Omental fat pad (tissue), 4 donors: ENCODE measurements around the gene SCYL2. TPM values are rescaled to one million over a fixed set of nuclear protein-coding genes. Genes with fewer than 3 reads are reported as not detected.
"Not testable (repeated sequence)": the region's sequence is repeated elsewhere in the genome, so short reads cannot be mapped to it uniquely, and the experiment has no call there.

Experiments
- ATAC-seq: fragments of 150-250 bp; one replicate; pipeline ENCODE4 v1.9.1; 2016; ENCODE audit warnings: mild to moderate bottlenecking, moderate library complexity; ENCODE audit not compliant: low FRiP score
- DNase-seq: peaks from one replicate; pipeline ENCODE4 v3.0.0-alpha.2; 2019; ENCODE audit warnings: low spot score
- total RNA-seq, 4 donors: library from RNA; depleted of rRNA; stranded (reverse); fragments of >200 nt; gene quantifications; one replicate each; pipeline ENCODE4 v1.1.0, GENCODE V29; 2016
- TF ChIP-seq, protein P1 (sequence below), 3 donors: fragments of 450-650 bp; IDR thresholded peaks; one replicate each; pipeline ENCODE4 v1.5.1; 2016 to 2017; ENCODE audit warnings: antibody characterized with exemption in 3 of 3, mild to moderate bottlenecking in 3 of 3, moderate library complexity in 2 of 3

SCYL2 gene
- total RNA-seq, 4 donors from 2014 or later, result 30.1 to 42.6 (median 38.2) TPM

DNA sequence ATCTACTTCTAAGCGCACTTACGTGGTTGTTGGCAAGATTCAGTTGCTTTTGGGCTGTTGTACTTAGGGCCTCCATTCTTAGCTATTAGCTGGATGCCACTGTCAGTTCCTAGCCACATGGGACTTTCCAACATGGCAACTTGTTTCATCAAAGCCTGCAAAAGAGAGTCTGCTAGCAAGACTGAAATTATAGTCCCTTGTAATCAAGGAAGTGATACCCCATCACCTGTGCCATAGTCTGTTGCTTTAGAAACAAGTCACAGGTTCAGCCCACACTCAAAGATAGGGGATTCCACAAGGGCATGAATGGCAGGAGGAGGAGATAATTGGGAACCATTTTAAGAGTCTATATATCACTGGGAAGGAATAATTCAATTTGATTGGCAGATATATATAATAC is 62.8 kb downstream of the SCYL2 start:
- TF ChIP-seq, protein P1, sequence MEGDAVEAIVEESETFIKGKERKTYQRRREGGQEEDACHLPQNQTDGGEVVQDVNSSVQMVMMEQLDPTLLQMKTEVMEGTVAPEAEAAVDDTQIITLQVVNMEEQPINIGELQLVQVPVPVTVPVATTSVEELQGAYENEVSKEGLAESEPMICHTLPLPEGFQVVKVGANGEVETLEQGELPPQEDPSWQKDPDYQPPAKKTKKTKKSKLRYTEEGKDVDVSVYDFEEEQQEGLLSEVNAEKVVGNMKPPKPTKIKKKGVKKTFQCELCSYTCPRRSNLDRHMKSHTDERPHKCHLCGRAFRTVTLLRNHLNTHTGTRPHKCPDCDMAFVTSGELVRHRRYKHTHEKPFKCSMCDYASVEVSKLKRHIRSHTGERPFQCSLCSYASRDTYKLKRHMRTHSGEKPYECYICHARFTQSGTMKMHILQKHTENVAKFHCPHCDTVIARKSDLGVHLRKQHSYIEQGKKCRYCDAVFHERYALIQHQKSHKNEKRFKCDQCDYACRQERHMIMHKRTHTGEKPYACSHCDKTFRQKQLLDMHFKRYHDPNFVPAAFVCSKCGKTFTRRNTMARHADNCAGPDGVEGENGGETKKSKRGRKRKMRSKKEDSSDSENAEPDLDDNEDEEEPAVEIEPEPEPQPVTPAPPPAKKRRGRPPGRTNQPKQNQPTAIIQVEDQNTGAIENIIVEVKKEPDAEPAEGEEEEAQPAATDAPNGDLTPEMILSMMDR (IDR thresholded peaks at IDR 0.05), result no peak
- ATAC-seq (no peak), DNase-seq (no peak)

DNA sequence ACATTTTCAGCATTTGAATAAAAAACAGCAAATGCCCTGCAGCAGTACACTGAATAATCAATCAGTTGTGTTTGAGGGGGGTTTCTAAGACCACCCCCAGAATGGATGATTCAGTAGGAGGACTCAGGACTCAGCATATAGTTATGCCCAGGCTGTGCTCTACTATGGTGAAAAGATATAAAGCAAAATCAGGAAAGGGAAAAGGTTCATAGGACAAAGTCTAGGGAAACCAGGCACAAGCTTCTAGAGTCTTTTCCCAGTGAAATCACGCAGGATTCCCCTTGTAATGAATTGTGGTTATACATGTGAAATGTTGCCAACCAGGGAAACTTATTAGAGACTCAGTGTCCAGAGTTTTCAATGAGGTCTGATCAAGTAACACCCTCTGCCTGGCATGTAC is 64.9 kb downstream of the SCYL2 start:
- DNase-seq (no peak), ATAC-seq (no peak)
- TF ChIP-seq, protein P1 (IDR thresholded peaks at IDR 0.05), result no peak

GRCh38 chr12:100332852-100333251 is 65.9 kb downstream of the SCYL2 start:
- no peak for ATAC-seq

GRCh38 chr12:100337299-100337698 is 70.3 kb downstream of the SCYL2 start:
- ATAC-seq (no peak), DNase-seq (no peak)
- TF ChIP-seq, protein P1 (IDR thresholded peaks at IDR 0.05), result no peak

More at GRCh38 chr12:100332852-100333251, 65.9 kb downstream of the SCYL2 start:
- DNase-seq, result no peak
- TF ChIP-seq, protein P1 (IDR thresholded peaks at IDR 0.05), result no peak

DNA sequence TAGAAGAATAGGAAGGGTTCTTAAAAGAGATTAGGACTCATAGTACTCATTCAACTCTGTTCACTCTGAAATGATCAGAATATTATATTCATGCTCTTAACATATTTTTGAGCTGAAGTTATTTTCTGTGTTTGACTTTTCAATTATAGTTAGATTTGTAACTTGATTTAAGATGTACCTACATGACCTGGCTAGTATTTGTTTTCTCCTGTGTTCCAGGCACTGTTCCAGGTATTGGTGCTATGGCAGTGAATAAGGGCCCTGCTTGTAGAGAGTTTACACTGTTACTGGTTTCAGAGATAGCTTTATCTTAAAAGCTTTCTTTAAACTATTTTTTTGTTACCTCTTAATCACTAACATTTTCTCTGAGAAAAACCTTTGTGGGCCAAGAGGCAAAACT is 70.8 kb downstream of the SCYL2 start:
- ATAC-seq, result no peak
- TF ChIP-seq, protein P1 (IDR thresholded peaks at IDR 0.05), result no peak
- DNase-seq, result no peak

DNA sequence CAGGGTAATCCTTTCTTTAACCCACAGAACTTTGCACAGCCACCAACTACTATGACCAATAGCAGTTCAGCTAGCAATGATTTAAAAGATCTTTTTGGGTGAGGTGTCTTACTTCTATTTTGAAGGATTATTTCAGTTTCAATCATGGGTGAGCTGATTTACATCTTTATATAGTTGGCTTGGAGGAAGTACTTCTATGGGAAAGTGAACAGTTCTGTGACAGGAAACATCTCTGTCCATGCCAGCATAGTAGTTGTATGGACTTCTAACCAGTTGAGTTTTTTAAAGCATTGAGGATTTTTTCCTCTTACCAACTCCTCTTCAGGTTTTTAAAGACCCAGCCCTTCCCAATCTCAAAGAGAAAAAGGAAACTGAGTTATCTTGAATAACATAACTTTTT is 72.1 kb downstream of the SCYL2 start:
- no peak for ATAC-seq
- no peak for DNase-seq
- TF ChIP-seq, protein P1 (IDR thresholded peaks at IDR 0.05), result no peak

- ATAC-seq, result not testable (repeated sequence)
Measured at GRCh38 chr12:100342897-100343296, 75.9 kb downstream of the SCYL2 start.

GRCh38 chr12:100344351-100344750 is 77.4 kb downstream of the SCYL2 start:
- ATAC-seq, DNase-seq: not testable (repeated sequence)

More at GRCh38 chr12:100342897-100343296, 75.9 kb downstream of the SCYL2 start:
- not testable (repeated sequence) for DNase-seq
